Activated CD4-positive, alpha-beta T cell treated with anti-CD3 and anti-CD28 coated beads for 36 hours (primary cell): ENCODE results near the gene OR4D2. TPM values are rescaled to one million over a fixed set of nuclear protein-coding genes. Genes with fewer than 3 reads are reported as not detected.

Experiments used
- ATAC-seq: fragments of 200-7000 bp; cut with Tn5 transposase; one replicate; pipeline ENCODE4 v1.10.0; 2021; ENCODE audit warnings: mild to moderate bottlenecking, moderate library complexity
- CTCF ChIA-PET: fragments of 350-600 bp; sonication (Branson Sonifier 250); formaldehyde crosslinking; loops from one replicate; lab custom pipeline; 2021; ENCODE audit warnings: antibody characterized with exemption; lab: Charles Lee
- POLR2A ChIA-PET: fragments of 350-600 bp; sonication (Branson Sonifier 250); formaldehyde crosslinking; loops from one replicate; lab custom pipeline; 2021; ENCODE audit warnings: antibody characterized with exemption, inconsistent platforms; lab: Charles Lee
- DNase-seq: peaks from one replicate; pipeline ENCODE4 v3.0.0-alpha.2; 2020
- H3K27ac Mint-ChIP-seq: one replicate; pipeline ENCODE4 v1.8.0; 2021; ENCODE audit warnings: mixed read lengths
- H3K27me3 Mint-ChIP-seq: one replicate; pipeline ENCODE4 v1.8.0; 2021; ENCODE audit warnings: mixed read lengths
- H3K36me3 Mint-ChIP-seq: one replicate; pipeline ENCODE4 v1.8.0; 2021; ENCODE audit warnings: low read depth, mixed read lengths
- H3K4me1 Mint-ChIP-seq: one replicate; pipeline ENCODE4 v1.8.0; 2021; ENCODE audit warnings: mixed read lengths
- H3K4me3 Mint-ChIP-seq: one replicate; pipeline ENCODE4 v1.8.0; 2021; ENCODE audit warnings: mild to moderate bottlenecking, moderate library complexity, mixed read lengths
- H3K9me3 Mint-ChIP-seq: one replicate; pipeline ENCODE4 v1.8.0; 2021; ENCODE audit warnings: low read depth, mixed read lengths
- intact Hi-C, 2 experiments: fragments of 100-400 bp; cut with DNase I in 1 of 2; cut with micrococcal nuclease in 1 of 2; formaldehyde crosslinking; loops; one replicate each; pipeline versions ENCODE4 v1.14.2 to v1.15.1; 2022 to 2024; cut with DNase I, micrococcal nuclease
- total RNA-seq, 2 experiments: library from RNA; stranded (reverse); gene quantifications; one replicate each; pipeline ENCODE4 v1.2.3, GENCODE V29; 2021

Gene OR4D2
- total RNA-seq, 2 experiments from 2014 or later = not detected

GRCh38 chr17:58172369-58173071 lies 5.7 kb downstream of the OR4D2 start:
- Mint-ChIP-seq H3K4me3 (no peak overlapping the region), H3K9me3 (no peaks in the 10 kb centered on the region), H3K4me1 (peaks cover 40% of the 10 kb centered on the region), H3K27ac (peak overlapping the region; percentile 38), H3K27me3 (no peaks in the 10 kb centered on the region), H3K36me3 (no peaks in the 10 kb centered on the region)
- DNase-seq (peak; percentile 56), ATAC-seq (peak; percentile 96)
- POLR2A ChIA-PET = no interaction called here
- CTCF ChIA-PET = interaction anchor here (0.7 to 2.6 kb wide), 27 partner anchors 10 to 389 kb away, joined by 3 to 19 read pairs (median 4); partner anchors contain the start of gene SRSF1
- intact Hi-C loops = loop anchor here (1.0 to 2.0 kb wide), 4 partner anchors 50 to 314 kb away; partner anchors contain the start of gene SRSF1 (in 1 of the 2)

GRCh38 chr17:58174871-58175270 lies 8.1 kb downstream of the OR4D2 start:
- Mint-ChIP-seq H3K27ac (no peak overlapping the region), H3K9me3 (no peaks in the 10 kb centered on the region), H3K27me3 (no peaks in the 10 kb centered on the region), H3K4me3 (no peak overlapping the region), H3K36me3 (no peaks in the 10 kb centered on the region), H3K4me1 (peaks cover 26% of the 10 kb centered on the region)
- intact Hi-C loops = no loop called here
- ChIA-PET CTCF (interaction anchor here (0.6 kb wide), 2 partner anchors 74 to 381 kb away, joined by 3 to 4 read pairs; no protein-coding TSS in a partner anchor), POLR2A (no interaction called here)
- ATAC-seq = no peak
- DNase-seq = no peak

GRCh38 chr17:58176200-58176599 lies 9.4 kb downstream of the OR4D2 start:
- H3K9me3 Mint-ChIP-seq = no peaks in the 10 kb centered on the region
- no peak for ATAC-seq
- POLR2A ChIA-PET = no interaction called here
- H3K4me1 Mint-ChIP-seq = peaks cover 14% of the 10 kb centered on the region
- intact Hi-C loops = no loop called here
- DNase-seq = no peak
- H3K27ac Mint-ChIP-seq = no peak overlapping the region
- CTCF ChIA-PET = interaction anchor here (0.6 kb wide), 1 partner anchor 53 kb away, joined by 4 read pairs; no protein-coding TSS in a partner anchor
- H3K36me3 Mint-ChIP-seq = no peaks in the 10 kb centered on the region
- H3K4me3 Mint-ChIP-seq = no peak overlapping the region
- no peaks in the 10 kb centered on the region for H3K27me3 Mint-ChIP-seq

- ChIA-PET POLR2A (no interaction called here), CTCF (interaction anchor here (0.6 to 1.0 kb wide), 2 partner anchors 19 to 179 kb away, joined by 3 to 4 read pairs; no protein-coding TSS in a partner anchor)
- no peaks in the 10 kb centered on the region for H3K4me1 Mint-ChIP-seq
- intact Hi-C loops = no loop called here
- H3K27me3 Mint-ChIP-seq = no peaks in the 10 kb centered on the region
- ATAC-seq (no peak), DNase-seq (no peak)
- H3K36me3 Mint-ChIP-seq = no peaks in the 10 kb centered on the region
- no peak overlapping the region for H3K27ac Mint-ChIP-seq
- no peak overlapping the region for H3K4me3 Mint-ChIP-seq
- no peaks in the 10 kb centered on the region for H3K9me3 Mint-ChIP-seq
Observed at GRCh38 chr17:58181796-58182195, 15.0 kb downstream of the OR4D2 start.

GRCh38 chr17:58183514-58183913 lies 16.7 kb downstream of the OR4D2 start:
- no peaks in the 10 kb centered on the region for H3K4me1 Mint-ChIP-seq

GRCh38 chr17:58184308-58184985 lies 17.7 kb downstream of the OR4D2 start:
- Mint-ChIP-seq H3K4me1 (no peaks in the 10 kb centered on the region), H3K27ac (no peak overlapping the region), H3K27me3 (peaks cover 2% of the 10 kb centered on the region), H3K36me3 (no peaks in the 10 kb centered on the region), H3K9me3 (no peaks in the 10 kb centered on the region), H3K4me3 (no peak overlapping the region)
- intact Hi-C loops = no loop called here
- DNase-seq = no peak
- ChIA-PET CTCF (interaction anchor here (1.1 kb wide), 1 partner anchor 15 kb away, joined by 3 read pairs; no protein-coding TSS in a partner anchor), POLR2A (no interaction called here)
- ATAC-seq = no peak

More at GRCh38 chr17:58183514-58183913, 16.7 kb downstream of the OR4D2 start:
- intact Hi-C loops = no loop called here
- Mint-ChIP-seq H3K9me3 (no peaks in the 10 kb centered on the region), H3K4me3 (no peak overlapping the region), H3K36me3 (no peaks in the 10 kb centered on the region), H3K27ac (no peak overlapping the region), H3K27me3 (peaks cover 2% of the 10 kb centered on the region)
- no peak for ATAC-seq
- ChIA-PET CTCF (no interaction called here), POLR2A (no interaction called here)
- no peak for DNase-seq

- POLR2A ChIA-PET = no interaction called here
- CTCF ChIA-PET = interaction anchor here (1.1 to 1.2 kb wide), 4 partner anchors 13 to 53 kb away, joined by 3 to 4 read pairs (median 4); partner anchors contain the start of gene LPO
- DNase-seq (no peak), ATAC-seq (no peak)
- Mint-ChIP-seq H3K27ac (no peak overlapping the region), H3K4me1 (no peaks in the 10 kb centered on the region), H3K4me3 (no peak overlapping the region), H3K27me3 (peaks cover 2% of the 10 kb centered on the region), H3K36me3 (no peaks in the 10 kb centered on the region), H3K9me3 (no peaks in the 10 kb centered on the region)
- intact Hi-C loops = no loop called here
Observed at GRCh38 chr17:58184986-58185761, 18.4 kb downstream of the OR4D2 start.

GRCh38 chr17:58186591-58186990 lies 19.8 kb downstream of the OR4D2 start:
- POLR2A ChIA-PET = no interaction called here
- DNase-seq (no peak), ATAC-seq (no peak)
- no peaks in the 10 kb centered on the region for H3K9me3 Mint-ChIP-seq
- no peak overlapping the region for H3K4me3 Mint-ChIP-seq
- no peaks in the 10 kb centered on the region for H3K4me1 Mint-ChIP-seq
- intact Hi-C loops = no loop called here
- CTCF ChIA-PET = interaction anchor here (0.6 to 1.4 kb wide), 4 partner anchors 14 to 504 kb away, joined by 3 to 5 read pairs (median 4); no protein-coding TSS in a partner anchor
- H3K36me3 Mint-ChIP-seq = no peaks in the 10 kb centered on the region
- H3K27ac Mint-ChIP-seq = no peak overlapping the region
- H3K27me3 Mint-ChIP-seq = peaks cover 2% of the 10 kb centered on the region

GRCh38 chr17:58187063-58187462 lies 20.3 kb downstream of the OR4D2 start:
- H3K9me3 Mint-ChIP-seq = no peaks in the 10 kb centered on the region
- no peaks in the 10 kb centered on the region for H3K4me1 Mint-ChIP-seq
- no peaks in the 10 kb centered on the region for H3K36me3 Mint-ChIP-seq
- no peak for ATAC-seq
- H3K4me3 Mint-ChIP-seq = no peak overlapping the region
- intact Hi-C loops = no loop called here
- ChIA-PET CTCF (interaction anchor here (1.4 kb wide), 2 partner anchors 13 to 15 kb away, joined by 3 to 5 read pairs; no protein-coding TSS in a partner anchor), POLR2A (no interaction called here)
- no peak overlapping the region for H3K27ac Mint-ChIP-seq
- DNase-seq = no peak
- H3K27me3 Mint-ChIP-seq = peaks cover 2% of the 10 kb centered on the region

GRCh38 chr17:58187675-58188074 lies 20.9 kb downstream of the OR4D2 start:
- Mint-ChIP-seq H3K9me3 (no peaks in the 10 kb centered on the region), H3K4me3 (no peak overlapping the region), H3K27me3 (peaks cover 2% of the 10 kb centered on the region), H3K36me3 (no peaks in the 10 kb centered on the region), H3K27ac (no peak overlapping the region), H3K4me1 (no peaks in the 10 kb centered on the region)
- ATAC-seq = no peak
- CTCF ChIA-PET = interaction anchor here (1.4 kb wide), 1 partner anchor 15 kb away, joined by 3 read pairs; no protein-coding TSS in a partner anchor
- POLR2A ChIA-PET = no interaction called here
- DNase-seq = no peak
- intact Hi-C loops = no loop called here
